ENCODE results near the gene CBY2.

DNA sequence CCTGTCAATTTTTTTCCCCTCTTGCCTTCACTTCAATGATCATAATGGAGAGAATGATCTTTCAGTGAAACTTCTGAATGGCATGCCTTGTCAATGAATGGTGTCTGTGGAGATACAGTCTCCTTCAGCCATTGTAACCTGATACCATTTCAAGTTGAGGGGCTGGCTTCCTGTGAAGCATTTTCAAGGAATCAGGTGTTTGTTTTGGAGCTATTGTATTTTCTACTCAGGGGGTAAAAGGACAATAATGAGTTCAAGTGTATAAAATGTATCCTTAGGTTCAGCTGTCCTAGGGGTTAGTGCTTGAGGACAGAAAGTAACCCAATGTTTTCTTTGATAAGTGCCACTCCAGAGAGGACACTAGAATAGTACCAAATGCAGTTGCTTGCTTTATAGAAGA is 23.8 kb upstream of the CBY2 start:
- TF ChIP-seq TAF1 (IDR thresholded peaks at IDR 0.05; ENCODE audit: low read depth) = no peak
- TF ChIP-seq TCF12 (IDR thresholded peaks at IDR 0.05; ENCODE audit: low read depth) = no peak
- TF ChIP-seq RAD21 (IDR thresholded peaks at IDR 0.05; ENCODE audit: low read depth) = no peak
- no peak for TF ChIP-seq FOXM1 (IDR thresholded peaks at IDR 0.05; ENCODE audit: borderline replicate concordance, low read depth)
- no peak for TF ChIP-seq EGR1 (IDR thresholded peaks at IDR 0.05)
- no peak for TF ChIP-seq CEBPB (IDR thresholded peaks at IDR 0.05)
- no peak for TF ChIP-seq YY1 (IDR thresholded peaks at IDR 0.05; ENCODE audit: low read depth)
- no peak for TF ChIP-seq REST (IDR thresholded peaks at IDR 0.05; ENCODE audit: low read depth)
- TF ChIP-seq EP300 (IDR thresholded peaks at IDR 0.05; ENCODE audit: borderline replicate concordance) = no peak
- TF ChIP-seq MAX (IDR thresholded peaks at IDR 0.05) = no peak
- no peak for TF ChIP-seq TEAD4 (IDR thresholded peaks at IDR 0.05)
- TF ChIP-seq ZBTB7A (IDR thresholded peaks at IDR 0.05; ENCODE audit: low read depth) = no peak

All from Ishikawa (cell line).